K562 (cell line): ENCODE measurements around the gene MCM7. TPM values are rescaled to one million over a fixed set of nuclear protein-coding genes. Genes with fewer than 3 reads are reported as not detected.

Experiments
- ARID3B ChIP-seq: fragments of 250-450 bp; sonication (Bioruptor Pico); IDR thresholded peaks from 2 replicates; pipeline ENCODE4 v1.4.0; 2020; ENCODE audit warnings: borderline replicate concordance
- ATF7 ChIP-seq: fragments of 450-650 bp; IDR thresholded peaks from 2 replicates; pipeline ENCODE4 v1.7.1; 2014; ENCODE audit warnings: mild to moderate bottlenecking, moderate library complexity
- C11orf30 ChIP-seq: fragments of 450-650 bp; IDR thresholded peaks from 2 replicates; pipeline ENCODE4 v1.6.1; 2016; ENCODE audit warnings: low read depth, mild to moderate bottlenecking
- EGR1 ChIP-seq: fragments of 450-650 bp; conservative IDR thresholded peaks from 2 replicates; pipeline ENCODE4 v1.6.1; 2017; ENCODE audit warnings: mild to moderate bottlenecking
- GTF2E2 ChIP-seq: fragments of 200-800 bp; sonication (Bioruptor generic); IDR thresholded peaks from 2 replicates; pipeline ENCODE4 v1.6.1; 2016; ENCODE audit warnings: missing genetic modification characterization, missing compliant biosample characterization
- HBP1 ChIP-seq: fragments of 450-650 bp; formaldehyde crosslinking; IDR thresholded peaks from 2 replicates; pipeline ENCODE4 v1.4.0; 2022; ENCODE audit warnings: missing genetic modification characterization
- HDAC8 ChIP-seq: fragments of 450-650 bp; IDR thresholded peaks from 2 replicates; pipeline ENCODE4 v1.6.1; 2016; ENCODE audit warnings: mild to moderate bottlenecking, missing genetic modification characterization, moderate library complexity, missing compliant biosample characterization
- LEF1 ChIP-seq: fragments of 450-650 bp; IDR thresholded peaks from 2 replicates; pipeline ENCODE4 v1.6.1; 2016; ENCODE audit warnings: mild to moderate bottlenecking
- MED1 ChIP-seq: sonication (generic); formaldehyde crosslinking; IDR thresholded peaks from 2 replicates; pipeline ENCODE4 v1.8.1; 2023; ENCODE audit warnings: missing genetic modification reagents, borderline replicate concordance
- PTBP1 ChIP-seq: fragments of 200-400 bp; formaldehyde crosslinking; IDR thresholded peaks from 2 replicates; pipeline ENCODE4 v1.6.1; 2017; ENCODE audit warnings: low read depth, low read length
- RBM14 ChIP-seq: fragments of 200-400 bp; formaldehyde crosslinking; IDR thresholded peaks from 2 replicates; pipeline ENCODE4 v1.6.1; 2018; ENCODE audit warnings: low read depth, mild to moderate bottlenecking, low read length, moderate library complexity, borderline replicate concordance; ENCODE audit not compliant: insufficient read depth
- SP2 ChIP-seq: IDR thresholded peaks from 2 replicates; pipeline ENCODE4 v1.6.1; 2011; ENCODE audit warnings: mild to moderate bottlenecking, low read depth, low read length, moderate library complexity; ENCODE audit not compliant: poor library complexity, severe bottlenecking; ENCODE audit errors: extremely low read depth
- SRSF3 ChIP-seq: fragments of 200-400 bp; formaldehyde crosslinking; IDR thresholded peaks from 2 replicates; pipeline ENCODE4 v1.6.1; 2016; ENCODE audit warnings: mild to moderate bottlenecking, low read length, moderate library complexity; ENCODE audit not compliant: insufficient read depth
- SUPT5H ChIP-seq: fragments of 450-650 bp; IDR thresholded peaks from 2 replicates; pipeline ENCODE4 v1.6.1; 2016
- THAP12 ChIP-seq: fragments of 250-450 bp; sonication (Bioruptor Pico); IDR thresholded peaks from 2 replicates; pipeline ENCODE4 v1.9.0; 2021; ENCODE audit warnings: mild to moderate bottlenecking, inconsistent platforms
- ZKSCAN3 ChIP-seq: fragments of 250-450 bp; sonication (Bioruptor Pico); IDR thresholded peaks from 2 replicates; pipeline ENCODE4 v1.4.0; 2020
- ZNF512 ChIP-seq: IDR thresholded peaks from 2 replicates; pipeline ENCODE4 v1.6.1; 2016; ENCODE audit warnings: missing genetic modification characterization, missing compliant biosample characterization
- ZZZ3 ChIP-seq: fragments of 450-650 bp; IDR thresholded peaks from 2 replicates; pipeline ENCODE4 v1.6.1; 2016; ENCODE audit warnings: antibody characterized with exemption, mild to moderate bottlenecking, moderate library complexity
- polyA plus RNA-seq, 8 experiments: library from polyadenylated mRNA; depleted of rRNA in 4 of 8; stranded (reverse) in 5 of 8; unstranded in 3 of 8; fragments of >200 nt; fragmentation: Nextera tagmentation in 2 of 8; fragmentation: Illumina TruSeq in 1 of 8; extraction: Ambion mirVana in 2 of 8; extraction: Trizol in 1 of 8; gene quantifications; 2 replicates each; pipeline versions ENCODE4 v1.2.1 to v1.2.3, GENCODE V29; 2011 to 2014; ENCODE audit warnings: inconsistent platforms in 1 of 8, missing spikeins in 1 of 8
- total RNA-seq, 7 experiments: library from RNA; depleted of rRNA in 6 of 7; stranded (reverse); fragments of >200 nt in 6 of 7; fragmentation: Illumina TruSeq in 2 of 7; extraction: Trizol in 2 of 7; gene quantifications; 2 replicates each; pipeline versions ENCODE4 v1.2.1 to v1.2.3, GENCODE V29; 2011 to 2021; ENCODE audit warnings: low replicate concordance in 1 of 7
- TF ChIP-seq, protein P1 (sequence below): sonication (generic); formaldehyde crosslinking; IDR thresholded peaks from 2 replicates; pipeline ENCODE4 v1.8.1; 2023; ENCODE audit warnings: mild to moderate bottlenecking, missing genetic modification reagents, moderate library complexity

Gene MCM7
- total and polyA plus RNA-seq, 9 of the 15 experiments (the other 6 are each of a cell fraction or from before 2014, with no cell fraction given), result 329 to 856 (median 437) TPM

- TF ChIP-seq, protein P1, sequence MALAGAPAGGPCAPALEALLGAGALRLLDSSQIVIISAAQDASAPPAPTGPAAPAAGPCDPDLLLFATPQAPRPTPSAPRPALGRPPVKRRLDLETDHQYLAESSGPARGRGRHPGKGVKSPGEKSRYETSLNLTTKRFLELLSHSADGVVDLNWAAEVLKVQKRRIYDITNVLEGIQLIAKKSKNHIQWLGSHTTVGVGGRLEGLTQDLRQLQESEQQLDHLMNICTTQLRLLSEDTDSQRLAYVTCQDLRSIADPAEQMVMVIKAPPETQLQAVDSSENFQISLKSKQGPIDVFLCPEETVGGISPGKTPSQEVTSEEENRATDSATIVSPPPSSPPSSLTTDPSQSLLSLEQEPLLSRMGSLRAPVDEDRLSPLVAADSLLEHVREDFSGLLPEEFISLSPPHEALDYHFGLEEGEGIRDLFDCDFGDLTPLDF (CRISPR knock-in tag), result peak; percentile 100
- TF ChIP-seq EGR1 (peak; percentile 79), C11orf30 (peak; percentile 73), ATF7 (peak; percentile 47), LEF1 (0 out of 2 replicates have a peak, but pooled peaks have one; percentile 25), ZKSCAN3 (CRISPR knock-in tag) (no peak), ARID3B (CRISPR knock-in tag) (peak; percentile 33; the same call in 1 of the 2 replicates), SUPT5H (peak; percentile 95), SP2 (peak; percentile 64), GTF2E2 (tag) (peak; percentile 89; the same call in 1 of the 2 replicates), THAP12 (CRISPR knock-in tag) (peak; percentile 35; the same call in 1 of the 2 replicates), RBM14 (peak; percentile 99; the same call in 1 of the 2 replicates), ZNF512 (tag) (no peak), MED1 (no peak), PTBP1 (no peak), HDAC8 (tag) (peak; percentile 64; the same call in 1 of the 2 replicates), SRSF3 (peak; percentile 97), HBP1 (CRISPR knock-in tag) (peak; percentile 78; the same call in 1 of the 2 replicates), ZZZ3 (peak; percentile 95)
Measured at GRCh38 chr7:100101016-100101862, at the start of gene MCM7, which contains the start of gene AP4M1 (continued).
